Measurements from ENCODE around the gene MPP4.

The MPP4 gene, protein sequence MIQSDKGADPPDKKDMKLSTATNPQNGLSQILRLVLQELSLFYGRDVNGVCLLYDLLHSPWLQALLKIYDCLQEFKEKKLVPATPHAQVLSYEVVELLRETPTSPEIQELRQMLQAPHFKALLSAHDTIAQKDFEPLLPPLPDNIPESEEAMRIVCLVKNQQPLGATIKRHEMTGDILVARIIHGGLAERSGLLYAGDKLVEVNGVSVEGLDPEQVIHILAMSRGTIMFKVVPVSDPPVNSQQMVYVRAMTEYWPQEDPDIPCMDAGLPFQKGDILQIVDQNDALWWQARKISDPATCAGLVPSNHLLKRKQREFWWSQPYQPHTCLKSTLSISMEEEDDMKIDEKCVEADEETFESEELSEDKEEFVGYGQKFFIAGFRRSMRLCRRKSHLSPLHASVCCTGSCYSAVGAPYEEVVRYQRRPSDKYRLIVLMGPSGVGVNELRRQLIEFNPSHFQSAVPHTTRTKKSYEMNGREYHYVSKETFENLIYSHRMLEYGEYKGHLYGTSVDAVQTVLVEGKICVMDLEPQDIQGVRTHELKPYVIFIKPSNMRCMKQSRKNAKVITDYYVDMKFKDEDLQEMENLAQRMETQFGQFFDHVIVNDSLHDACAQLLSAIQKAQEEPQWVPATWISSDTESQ

DNA sequence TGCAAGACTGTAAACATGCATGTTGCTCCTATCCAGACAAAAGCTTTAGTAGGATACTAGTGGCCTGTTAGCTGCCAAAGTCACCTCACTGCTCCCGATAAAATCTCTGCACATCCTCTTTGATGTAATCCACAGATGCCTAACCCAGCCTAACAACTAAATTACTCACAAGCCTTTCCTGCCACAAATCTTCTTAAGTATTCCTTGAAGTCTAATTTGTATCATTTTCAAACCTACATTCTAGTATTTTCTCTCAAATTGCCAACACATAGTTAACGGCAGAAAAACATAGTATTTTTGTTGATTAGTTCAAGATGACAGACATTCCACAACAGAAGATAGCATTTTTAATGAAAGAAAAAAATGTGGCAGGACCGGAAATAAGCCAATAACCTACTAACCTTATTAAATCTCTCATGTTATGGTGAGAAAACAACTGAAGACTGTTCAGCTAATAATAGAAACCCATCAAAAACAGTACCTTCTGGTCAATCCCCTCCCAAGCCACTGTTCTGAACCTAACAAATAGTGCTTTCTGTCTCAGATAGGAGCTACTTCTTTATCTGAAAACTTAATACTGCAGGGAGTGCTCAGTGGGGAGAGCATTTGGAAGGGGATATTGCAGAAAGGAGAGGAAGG is at the start of gene MPP4:
TSS of gene MPP4 (minus strand) at position 57 of the 639 bp plus-strand sequence. CDS start 4,690 bp downstream, outside the sequence.
- DNase-seq = no peak

DNA sequence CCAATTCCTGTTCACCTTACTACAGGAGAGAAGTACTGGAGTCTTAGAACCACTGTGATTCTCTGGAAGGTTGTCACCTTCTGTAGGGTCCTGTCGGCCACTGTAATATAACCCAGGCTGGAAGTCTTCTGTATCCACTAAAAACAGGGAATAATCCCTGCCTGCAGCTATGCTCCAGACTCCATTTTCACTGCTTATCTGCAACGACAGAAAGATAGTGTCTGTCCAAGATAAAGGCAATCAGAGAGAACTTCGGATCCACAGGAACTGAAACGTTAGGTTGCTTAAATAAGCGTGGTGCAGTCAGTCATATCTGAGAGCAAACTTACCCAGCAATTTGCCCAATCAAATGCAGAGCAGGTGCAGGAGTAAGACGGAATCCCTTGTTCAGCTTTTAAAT is 48.1 kb upstream of the MPP4 start:
- DNase-seq = no peak

DNA sequence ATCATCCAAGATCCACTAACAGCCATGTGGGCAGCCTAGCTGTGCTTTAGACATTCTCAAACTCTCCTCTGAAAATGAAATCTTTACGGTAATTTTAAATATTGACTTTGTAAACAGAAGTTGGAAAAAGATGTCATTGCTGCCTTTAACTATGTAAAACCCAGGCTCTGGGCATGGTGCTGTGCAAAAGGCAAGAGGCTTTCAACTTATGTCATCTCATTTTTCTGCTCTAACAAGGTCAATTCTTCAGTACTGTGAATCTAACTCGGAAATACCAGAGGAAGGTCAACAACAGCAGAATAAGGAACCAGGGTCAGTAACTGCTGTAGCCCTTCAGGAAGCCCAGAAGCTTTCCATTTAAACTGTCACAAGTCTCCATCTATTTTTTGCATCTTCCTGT is 37.0 kb upstream of the MPP4 start:
- DNase-seq = no peak

DNA sequence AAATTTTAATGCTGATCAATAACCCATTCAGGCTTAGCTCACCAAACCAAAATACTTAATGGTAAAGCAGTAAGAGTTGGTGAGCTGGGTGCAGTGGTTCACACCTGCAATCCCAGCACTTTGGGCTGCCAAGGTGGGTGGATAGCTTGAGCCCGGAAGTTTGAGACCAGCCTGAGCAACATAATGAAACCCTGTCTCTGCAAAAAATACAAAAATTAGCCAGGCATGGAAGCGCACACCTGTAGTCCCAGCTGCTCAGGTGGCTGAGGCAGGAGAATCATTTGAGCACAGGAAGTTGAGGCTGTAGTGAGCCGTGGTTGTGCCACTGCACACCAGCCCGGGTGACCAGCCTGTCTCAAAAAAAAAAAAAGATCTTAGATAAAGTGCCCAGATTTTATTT is 35.7 kb upstream of the MPP4 start:
- DNase-seq = no peak

DNA sequence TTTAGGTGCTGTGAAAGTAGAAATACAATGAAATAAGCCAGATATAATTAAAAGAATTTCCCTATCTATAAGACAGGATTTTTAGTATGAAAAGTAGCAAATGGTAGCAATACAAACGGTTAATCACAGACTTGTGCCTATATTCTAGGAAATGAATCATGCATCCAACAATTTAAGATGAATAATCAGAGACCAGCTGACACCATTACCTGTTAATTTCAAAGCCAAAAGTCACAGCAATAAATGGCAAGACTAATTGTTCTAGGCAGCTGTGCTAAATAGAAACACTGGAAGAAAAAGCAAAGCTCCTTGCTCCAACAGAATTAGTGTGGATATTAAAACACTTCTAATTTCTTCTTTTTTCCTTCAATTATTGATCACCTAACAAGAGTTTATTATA is 35.1 kb upstream of the MPP4 start:
- DNase-seq = no peak

DNA sequence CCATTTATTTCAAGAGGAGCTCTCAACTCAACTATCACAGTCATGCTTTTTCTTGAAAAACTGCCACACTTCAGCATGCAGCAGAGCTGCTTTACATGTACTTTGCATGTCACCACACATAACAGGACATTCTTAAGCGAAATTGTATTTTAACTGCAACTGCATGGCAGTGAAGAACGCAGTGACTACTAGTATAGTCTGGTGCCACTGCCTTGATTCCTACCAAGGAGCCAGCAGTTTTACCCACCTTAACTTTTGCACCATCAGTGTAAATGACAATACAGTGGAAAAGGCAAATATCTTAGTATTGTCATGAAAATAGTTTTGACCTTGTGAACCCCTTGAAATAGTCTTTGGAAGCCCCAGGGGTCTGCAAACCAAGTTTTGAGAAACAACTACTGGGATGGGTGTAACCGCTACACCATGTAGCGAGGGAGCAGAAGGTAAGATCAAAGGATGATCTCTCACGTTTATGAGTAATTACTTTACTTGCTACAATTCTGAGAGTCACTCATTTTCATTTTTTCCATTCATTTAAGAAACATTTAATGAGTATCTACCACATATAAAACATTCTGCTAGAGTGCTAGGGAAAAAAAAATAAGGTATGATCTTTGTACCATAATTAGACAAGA is 32.3 kb upstream of the MPP4 start:
- DNase-seq = no peak

DNA sequence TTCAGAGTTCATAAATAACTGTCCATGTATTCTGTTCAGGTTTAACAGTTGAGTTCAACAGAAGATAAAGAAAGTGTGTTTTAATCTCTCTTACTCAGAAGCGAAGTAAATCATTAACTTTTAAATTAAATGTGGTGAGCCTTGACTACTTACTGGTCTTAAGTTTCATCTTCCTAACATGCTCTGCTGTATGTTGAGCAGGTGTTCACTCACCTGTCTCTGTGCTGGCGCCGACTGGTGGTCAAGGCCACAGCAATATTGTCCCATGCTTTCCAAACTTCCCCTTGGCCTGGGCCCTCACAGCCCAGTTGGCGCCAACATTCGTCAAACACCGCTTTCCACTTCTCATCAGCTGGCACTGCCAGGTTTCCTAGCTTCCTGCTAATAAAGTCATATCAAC is 17.0 kb upstream of the MPP4 start:
- DNase-seq = no peak

DNA sequence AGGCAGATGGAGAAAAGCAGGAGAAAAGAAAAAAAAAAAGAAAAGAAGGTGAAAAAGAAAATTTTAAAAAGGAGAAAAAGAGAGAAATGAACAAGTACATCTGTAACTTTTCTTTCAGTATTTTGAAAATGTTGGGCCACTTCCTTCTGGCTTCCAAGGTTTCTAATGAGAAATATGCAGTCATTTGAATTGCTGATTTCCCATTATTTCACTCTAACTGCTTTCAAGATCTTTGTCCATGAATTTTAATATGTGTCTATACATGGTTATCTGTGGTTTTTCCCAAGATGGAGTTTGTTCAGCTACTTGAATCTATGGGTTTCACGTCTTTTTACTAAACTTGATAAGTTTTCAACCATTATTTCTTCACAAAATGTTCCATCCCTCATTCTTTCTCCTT is 14.3 kb upstream of the MPP4 start:
- no peak for DNase-seq

DNA sequence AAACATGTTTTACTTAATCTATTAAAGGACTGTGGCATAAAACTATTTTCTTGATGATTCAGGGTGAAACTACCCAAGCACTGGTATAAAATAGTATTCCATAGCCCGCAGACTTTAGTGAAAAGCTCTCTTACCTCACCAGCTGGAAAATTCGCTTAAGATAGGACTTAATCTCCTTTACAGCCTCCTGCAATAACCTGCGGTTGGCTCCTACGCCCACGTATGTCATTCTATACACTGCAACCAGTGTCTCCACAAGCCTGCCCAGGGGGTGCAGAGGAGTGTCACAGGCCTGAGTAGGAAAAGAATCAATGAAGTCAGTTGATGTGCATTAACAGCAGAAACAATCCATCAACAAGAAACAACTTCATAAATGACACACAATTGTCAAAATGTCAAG is 11.3 kb upstream of the MPP4 start:
- no peak for DNase-seq

DNA sequence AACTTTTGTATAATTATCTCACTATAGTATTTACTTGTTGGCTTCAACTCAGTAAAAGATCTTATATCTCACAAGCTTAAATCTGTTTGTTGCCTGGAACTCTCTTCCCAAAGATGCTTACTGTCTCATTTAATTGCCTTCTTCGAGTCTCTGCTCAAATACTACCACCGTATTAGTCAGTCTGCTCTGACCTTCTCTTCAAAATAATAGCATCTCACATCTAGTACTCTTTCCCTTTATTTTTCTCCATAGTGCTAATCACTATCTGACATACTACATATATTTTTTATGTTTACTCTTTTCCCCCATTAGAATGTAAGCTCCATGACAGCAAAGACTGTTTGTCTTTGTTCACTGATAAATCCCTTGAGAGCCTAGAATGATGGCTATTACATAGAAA is 10.6 kb upstream of the MPP4 start:
- no peak for DNase-seq

DNA sequence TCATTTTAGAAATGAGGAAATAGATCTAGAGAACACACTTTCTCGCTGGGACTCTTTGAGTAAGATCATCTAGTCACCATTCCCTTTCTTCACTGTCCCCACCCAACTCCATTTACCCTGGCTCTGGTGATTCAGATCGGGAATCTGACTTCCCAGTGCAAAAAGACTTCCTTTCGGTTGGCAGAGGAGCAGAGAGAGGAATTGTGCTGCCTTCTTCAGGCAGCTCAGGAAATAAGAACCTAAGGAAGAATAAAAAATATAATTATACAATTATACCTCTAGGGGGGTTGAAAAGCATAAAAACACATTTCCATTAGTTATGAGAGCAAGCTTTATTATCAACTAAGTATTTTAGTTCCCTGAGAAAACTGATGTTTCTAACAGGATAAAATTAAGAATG is 9.3 kb upstream of the MPP4 start:
- no peak for DNase-seq

DNA sequence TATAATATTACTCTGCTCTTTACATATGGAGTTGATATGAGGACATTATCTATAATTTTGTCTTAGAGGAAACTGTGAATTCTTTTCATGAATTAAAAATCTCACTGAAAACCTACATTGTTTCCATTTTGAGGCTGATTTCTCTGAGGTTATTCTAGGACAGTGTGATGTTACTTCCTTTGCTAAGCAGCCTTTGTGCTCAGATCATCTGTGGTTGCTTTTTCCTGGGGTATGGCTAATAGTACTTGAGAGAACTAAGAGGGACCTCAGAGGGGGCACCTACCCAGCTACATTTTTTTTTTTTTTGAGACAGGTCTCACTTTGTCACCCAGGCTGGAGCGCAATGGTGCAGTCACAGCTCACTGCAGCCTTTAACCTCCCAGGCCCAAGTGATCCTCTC is 8.7 kb upstream of the MPP4 start:
- DNase-seq = no peak

DNA sequence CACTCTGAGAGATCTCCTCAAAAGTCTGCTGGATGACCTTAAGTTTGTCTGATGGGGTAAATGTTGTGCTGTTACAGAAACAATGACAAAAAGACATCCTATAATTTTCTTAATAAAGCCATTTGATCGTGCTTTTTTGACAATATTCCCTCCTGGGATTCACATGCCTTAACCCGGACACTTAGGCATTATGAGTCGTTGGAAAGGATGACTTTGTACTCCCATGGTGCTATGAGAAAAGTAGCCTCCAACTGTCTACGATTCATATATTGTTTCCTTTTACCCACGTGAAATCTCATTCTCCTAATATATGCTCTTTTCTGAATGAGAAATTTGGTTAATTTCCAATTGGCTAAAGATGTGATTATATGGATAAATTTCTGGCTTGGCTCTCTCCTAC is 6.1 kb upstream of the MPP4 start:
- DNase-seq = no peak

DNA sequence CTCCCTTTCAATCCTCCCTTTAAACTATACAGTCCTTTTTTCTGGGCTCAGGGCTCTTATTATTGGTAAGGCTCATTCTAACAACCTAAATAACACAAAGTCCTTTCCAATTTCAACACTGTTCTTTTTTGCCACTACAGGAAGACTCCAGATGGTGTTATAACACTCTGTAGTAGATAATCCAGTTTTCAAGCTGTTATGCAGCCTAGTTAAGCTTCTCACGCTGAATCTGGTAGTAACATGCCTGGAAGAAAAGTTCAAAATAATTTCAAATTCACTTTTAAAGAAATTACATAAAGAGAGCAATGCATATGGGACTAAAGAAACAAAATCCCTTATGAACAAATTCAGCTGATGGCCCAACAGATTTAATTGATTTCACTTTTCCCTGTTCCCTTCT is 3.2 kb upstream of the MPP4 start:
- no peak for DNase-seq

DNA sequence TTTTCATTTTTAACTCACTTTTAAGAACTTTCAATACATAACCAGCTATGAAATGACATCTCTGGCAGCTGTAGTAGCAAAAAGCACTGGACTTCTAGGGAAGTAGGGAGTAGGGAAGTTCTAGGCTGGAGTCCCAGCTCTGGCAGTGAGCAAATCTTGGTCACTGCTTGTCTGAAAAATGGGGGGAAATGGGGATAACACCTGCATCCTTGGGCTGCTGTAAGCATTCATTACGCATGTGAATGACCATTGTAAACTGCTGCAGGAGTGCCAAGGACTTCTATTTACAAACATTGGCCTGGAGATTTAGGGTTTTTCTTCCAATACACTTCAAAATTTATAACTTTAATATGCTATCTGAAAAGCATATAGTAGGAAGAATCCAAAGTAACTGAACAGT is 972 bp upstream of the MPP4 start:
- no peak for DNase-seq

DNA sequence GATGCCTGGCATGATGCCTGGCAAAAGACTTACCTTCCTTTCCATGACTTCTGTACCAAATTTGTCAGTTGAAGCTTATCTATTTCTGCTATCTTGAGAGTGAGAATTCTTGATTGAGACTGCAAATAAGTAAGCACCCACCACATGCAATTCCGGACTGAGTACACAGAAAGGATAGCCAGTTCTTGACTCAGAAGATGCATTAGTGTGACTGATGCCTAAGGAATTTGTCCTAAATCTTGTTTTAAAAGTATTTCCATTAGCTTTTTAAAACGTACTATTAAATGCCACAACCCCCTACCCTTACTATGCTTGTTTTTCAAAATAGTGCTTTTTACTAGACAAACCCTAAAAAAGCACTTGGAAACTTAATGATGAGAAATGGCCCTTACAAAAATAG is 545 bp downstream of the MPP4 start:
- no peak for DNase-seq

DNA sequence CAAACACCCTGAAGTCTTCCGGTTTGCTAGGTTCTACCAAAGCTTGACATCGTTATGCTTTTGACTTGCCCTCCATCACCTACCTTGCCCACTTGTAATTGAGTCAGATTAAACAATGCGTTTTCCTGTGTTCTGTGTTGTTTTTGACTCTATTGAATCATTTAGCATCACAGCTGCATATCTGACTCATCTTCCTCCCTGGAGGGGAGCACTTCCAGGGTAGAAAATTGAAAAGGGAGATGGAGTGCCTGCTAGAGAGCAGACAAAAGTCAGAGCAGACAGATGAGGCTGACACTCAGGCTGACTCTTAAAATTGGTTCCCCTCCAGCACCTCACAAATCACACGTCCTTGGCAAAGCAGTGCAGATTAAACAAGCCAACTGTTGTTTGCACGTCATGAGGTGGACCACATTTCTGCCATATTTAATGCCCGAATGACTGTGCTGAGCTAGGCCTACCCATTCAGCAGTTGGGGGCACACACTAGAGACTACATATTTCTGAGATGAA is 2.2 kb downstream of the MPP4 start:
- DNase-seq = no peak

DNA sequence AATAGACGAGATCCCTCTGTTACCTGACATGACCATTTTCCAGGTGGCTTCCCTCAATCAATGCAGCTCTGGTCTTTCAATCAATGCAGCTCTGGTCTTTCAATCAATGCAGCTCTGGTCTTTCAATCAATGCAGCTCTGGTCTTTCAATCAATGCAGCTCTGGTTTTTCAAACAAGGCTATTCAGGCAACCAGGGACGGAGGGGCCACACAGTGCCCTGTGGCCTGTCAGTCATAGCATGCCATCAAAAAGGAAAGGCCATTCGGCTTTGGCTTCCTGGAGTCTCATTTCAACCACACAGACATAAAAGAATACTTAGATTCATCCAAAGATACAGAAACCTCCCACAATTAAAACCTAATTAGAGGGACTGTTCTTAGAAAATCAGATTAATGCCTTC is 13.3 kb downstream of the MPP4 start:
- DNase-seq = no peak

DNA sequence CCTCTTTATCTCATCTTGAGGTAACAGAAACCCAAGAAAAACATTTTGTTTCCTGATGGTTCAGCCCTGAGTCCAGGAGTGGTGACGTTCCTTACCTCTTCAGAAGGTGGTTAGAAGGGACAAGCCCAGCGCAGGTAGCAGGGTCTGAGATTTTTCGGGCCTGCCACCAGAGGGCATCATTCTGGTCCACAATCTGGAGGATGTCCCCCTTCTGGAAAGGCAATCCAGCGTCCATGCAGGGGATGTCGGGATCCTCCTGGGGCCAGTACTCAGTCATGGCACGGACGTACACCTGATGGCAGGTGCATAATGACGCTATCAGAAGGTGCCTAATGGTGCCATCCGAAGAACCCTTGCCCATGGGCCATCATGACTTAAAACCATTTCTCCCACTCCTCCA is 17.7 kb downstream of the MPP4 start:
- DNase-seq = no peak

DNA sequence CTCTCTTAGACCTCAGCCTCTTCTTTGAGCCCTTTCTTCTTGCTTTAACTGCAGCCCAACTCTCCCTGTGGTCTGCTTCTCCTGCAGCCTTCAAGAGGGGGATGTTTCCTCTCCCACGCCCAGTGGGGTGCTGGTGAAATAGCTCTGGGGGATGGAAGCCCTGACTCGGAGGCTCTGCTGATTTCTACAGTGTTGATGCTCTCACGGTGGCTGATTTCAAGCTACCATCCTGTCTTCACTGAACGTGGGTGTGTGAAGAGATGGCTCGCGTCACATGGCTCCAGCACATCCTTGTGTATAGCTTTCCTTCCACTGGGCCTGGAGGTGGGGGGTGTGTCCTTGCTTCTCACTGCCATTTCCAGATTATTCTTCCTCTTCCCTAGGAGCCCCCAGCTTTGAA is 20.0 kb downstream of the MPP4 start:
- DNase-seq = no peak

DNA sequence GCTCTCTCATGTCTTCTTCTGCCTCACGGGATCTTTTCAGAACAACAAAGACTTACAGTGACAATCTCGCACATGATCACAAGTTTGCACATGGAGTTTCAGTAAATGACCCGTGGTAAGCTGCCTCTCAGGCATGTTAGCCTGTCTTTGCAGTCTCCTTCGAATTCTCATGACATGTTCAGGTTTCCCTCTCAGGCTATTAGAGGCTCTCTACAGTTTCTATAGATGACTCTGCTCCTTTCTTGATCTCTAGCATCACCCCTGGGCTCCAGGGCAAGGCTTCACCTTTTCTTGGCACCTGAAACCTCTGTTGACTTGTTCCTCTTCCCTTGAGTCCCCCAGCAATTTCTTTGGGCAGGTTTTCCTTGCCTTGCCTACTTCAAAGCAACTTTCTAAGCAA is 23.0 kb downstream of the MPP4 start:
- no peak for DNase-seq

DNA sequence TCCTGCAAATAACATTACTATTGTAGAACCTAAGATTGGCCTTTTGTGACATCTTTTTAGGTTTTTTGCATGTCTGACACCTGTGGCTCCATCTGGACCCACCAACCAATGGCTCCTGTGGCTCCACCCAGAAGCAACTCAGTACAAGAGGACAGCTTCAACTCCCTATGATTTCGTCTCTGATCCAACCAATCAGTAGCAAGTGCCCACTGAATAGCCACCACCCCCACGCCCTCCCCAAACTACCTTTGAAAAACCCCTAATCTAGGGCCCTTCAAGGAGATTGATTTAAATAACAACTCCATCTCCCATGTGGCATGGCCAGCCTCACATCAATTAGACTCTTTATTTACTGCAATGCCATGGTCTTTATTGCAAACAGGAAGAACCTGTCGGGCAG is 23.6 kb downstream of the MPP4 start:
- no peak for DNase-seq

DNA sequence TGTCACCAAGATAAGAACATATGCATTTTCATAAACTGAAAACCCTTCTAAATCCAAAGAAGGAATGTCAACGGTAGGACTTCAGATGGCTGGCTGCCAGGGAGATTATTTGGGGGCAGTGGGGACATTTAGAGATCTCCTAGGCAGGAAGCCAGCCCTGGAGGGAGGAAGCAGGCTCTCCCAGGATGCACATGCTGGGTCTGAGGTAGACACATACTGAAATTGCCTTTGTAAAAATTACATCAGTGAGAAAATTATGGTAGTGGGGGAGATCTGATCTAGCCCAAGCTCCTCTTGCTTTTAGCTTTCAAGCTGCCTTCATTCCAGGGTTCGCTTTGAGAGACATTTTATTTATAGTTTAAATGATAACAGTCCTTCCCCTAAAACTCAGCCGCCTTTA is 24.1 kb downstream of the MPP4 start:
- no peak for DNase-seq

DNA sequence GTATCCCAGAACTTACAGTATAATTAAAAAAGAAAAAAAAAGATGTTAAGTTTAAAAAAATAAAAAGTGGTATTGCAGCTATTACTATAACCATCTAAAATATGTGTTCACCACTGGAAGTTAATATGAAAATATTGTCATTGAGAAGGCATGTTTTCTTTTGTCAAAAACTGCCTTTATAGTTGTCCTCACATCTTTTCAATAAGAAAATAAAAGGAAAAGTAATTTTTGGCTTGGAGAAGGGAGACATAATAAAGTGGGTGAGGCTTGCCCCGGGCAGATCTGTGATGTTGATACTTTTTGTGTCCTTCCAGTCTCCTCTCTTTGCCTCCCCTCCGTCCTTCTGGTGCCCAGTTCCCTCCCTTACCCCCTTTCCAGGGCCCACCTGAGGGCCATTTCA is 24.9 kb downstream of the MPP4 start:
- DNase-seq = no peak
